ENCODE data around the gene MAN1C1.

The MAN1C1 gene

DNA sequence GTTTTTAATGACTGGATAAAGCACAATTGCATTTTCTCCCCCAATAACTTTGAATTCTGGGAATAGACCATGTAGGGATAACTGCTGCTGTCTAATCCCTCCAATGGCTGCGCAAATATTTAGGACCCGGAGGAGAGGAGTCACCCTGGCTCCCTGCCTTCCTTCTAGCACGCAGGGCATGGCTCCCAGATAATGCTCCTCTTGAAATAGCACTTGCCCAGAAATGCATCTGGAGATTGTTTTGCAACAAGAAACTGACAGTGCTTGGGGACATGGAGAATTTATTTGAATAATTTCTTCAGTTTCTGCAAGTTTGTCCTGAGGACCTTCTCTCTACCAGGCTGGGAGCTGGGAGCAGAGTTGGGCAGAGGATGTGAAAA is 83.5 kb downstream of the MAN1C1 start:
- DNase-seq: no peak

DNA sequence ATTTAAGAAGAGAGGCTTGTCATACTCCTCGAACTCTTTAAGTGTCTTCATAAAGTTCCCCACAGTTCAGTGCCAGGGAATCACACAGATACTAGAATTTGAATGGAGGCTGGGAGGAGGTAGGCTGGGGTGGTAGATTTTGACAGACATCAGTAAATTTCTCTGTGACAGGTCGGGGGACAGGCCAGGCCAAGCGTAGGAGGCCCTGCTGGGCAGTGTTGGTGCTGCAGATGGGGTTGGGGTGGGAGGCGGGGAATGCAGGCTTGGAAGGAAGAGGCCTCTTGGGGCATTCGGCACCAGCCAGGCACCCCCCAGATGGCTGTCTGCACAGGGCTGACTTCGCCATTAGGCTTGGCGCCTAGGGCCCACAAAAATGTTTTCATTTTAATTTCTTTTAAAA is 84.0 kb downstream of the MAN1C1 start:
- no peak for DNase-seq

DNA sequence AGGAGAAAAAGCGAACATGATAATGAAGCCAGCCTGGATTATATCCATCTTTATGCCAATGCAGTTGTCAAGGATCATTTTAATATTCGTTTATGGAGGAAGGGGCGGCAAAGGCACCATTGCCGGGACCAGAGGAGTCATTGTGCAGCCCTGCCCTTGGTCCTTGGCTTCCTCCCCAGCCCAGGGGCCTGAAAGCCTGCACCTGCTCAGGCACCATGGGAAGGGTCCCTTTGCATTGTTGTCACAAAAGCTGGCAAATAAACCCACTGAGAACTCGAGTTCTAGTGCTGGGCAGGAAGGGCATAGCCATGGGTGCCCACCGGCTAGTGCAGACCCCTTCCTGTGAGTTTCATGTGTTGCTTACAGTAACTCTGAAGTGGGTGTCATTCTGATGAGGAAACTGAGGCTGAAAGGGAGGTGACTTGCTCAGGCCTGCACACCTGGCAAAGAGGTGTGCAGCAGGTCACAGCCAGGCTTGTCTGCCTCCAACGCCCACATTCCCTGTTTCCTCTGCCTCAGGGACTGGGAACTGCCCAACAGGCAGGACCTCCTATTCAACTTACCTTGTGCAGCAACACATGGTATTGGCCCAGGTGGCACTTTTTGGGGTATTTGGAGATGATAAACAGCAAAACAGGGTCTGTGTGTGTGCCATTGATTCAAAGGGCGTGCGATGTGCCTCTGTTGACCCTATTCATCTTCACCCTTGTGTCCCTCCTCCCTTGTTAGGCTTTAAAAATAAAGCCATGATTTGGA is 84.6 kb downstream of the MAN1C1 start:
- no peak for DNase-seq

DNA sequence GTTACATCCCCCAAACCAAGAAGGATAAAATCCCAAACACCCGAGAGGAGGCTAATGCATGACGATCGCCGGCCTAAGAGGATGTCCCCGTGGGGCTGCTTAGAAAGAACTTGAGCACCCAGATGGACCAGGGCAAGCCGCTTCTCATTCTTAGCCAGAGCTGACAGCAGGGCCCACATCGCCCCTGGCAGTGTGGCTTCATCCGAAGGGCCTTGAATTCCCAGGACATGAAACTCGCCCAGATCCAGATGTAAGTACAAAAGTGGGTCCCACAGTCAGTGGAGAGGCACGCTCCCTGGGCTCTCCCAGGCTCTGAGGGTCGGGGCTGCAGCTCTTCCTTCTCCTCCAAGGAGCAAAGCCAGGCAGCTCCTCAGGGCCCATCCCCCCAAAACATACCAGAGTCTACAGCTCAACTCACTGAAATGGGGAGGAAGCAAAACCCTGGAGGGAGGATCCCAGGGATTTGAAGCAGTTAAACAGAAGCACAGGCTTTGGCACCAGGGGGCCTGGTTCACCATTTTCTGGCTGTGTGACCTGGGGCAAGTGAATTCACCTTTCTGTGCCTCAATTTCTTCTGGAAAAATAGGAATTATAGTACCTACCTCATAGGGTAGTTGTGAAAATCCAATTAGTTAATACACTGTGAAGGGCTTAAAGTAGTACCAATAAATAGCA is 85.6 kb downstream of the MAN1C1 start:
- DNase-seq: no peak

DNA sequence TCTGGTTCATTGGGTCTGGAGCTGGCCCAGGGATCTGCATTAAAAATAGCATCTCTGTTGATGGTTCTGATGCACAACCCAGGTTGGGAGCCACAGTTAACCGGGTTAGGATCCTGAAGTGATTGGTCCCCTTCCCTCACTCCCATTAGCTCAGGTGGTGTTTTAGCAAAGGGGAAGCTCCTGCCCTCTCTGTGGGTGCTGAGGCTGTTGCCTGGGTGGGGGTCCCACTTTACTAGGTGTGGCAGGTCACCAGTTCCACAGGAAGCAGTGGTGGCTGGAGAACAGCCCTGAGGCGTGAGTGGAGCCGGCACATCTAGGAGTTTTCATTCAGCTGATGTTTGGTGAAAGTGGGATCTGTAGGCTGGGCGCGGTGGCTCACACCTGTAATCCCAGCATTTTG is 86.5 kb downstream of the MAN1C1 start:
- DNase-seq: no peak

DNA sequence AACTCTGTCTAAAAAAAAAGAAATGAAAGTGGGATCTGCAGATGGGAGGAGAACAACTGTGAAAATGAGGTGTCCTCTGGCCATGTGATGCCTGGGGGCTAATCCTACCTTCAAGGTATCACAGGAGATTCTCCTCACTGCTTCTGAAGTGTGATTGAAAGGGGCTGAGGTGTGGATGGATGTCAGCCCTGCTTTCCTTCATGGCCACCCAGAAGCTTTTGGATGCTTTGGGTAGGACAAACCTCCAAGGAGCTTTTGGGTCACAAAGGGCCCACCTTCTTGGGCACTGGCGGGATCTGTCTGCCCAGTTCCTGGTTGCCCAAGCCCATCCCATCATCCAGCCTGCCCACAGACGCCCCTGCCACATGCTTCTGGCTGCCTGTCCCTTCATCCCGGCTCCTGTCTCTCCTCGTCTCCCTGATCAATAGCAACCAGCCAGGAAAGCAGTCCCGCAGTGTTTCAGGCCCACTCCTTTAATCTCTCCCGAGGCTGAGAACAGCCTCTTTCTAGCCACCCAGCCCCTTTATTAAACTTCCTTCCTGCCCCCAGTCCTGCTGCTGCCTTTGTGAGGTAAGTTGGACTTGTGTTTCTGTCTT is 87.2 kb downstream of the MAN1C1 start:
- no peak for DNase-seq

DNA sequence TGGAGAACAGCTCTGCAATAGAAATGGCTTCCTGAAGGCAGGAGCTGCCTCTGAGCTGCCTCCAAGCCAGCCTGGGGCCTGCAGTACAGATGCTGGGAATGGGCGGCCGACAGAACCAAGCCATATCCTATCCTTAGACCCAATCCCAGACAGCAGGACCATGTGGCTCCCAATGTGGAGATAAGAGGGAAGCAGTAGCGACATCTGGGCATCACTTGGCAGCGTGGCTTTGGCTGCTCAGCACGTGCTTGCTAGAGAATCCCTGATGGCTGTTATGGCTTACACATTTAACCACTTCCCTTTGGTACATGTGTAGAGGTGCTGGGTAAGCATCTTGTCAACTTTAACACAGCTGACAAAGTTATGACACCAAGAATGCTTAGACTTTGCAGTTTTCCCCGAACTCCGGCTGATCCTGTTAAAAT is 87.7 kb downstream of the MAN1C1 start:
- DNase-seq: no peak

DNA sequence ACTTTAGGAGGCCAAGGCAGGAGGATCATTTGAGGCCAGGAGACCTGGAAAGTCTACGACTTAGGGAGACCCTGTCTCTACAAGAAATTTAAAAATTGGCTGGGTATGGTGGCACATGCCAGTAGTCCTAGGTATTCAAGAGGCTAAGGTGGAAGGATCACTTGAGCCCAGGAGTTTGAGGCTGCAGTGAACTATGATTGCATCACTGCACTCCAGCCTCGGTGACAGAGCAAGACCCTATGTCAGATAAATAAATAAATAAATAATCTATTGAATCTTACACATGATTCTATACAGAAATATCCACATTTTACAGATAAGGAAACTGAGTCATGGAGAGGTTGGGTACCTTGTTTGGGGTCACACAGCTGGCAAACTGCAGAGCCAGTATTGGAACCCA is 89.1 kb downstream of the MAN1C1 start:
- DNase-seq: no peak

DNA sequence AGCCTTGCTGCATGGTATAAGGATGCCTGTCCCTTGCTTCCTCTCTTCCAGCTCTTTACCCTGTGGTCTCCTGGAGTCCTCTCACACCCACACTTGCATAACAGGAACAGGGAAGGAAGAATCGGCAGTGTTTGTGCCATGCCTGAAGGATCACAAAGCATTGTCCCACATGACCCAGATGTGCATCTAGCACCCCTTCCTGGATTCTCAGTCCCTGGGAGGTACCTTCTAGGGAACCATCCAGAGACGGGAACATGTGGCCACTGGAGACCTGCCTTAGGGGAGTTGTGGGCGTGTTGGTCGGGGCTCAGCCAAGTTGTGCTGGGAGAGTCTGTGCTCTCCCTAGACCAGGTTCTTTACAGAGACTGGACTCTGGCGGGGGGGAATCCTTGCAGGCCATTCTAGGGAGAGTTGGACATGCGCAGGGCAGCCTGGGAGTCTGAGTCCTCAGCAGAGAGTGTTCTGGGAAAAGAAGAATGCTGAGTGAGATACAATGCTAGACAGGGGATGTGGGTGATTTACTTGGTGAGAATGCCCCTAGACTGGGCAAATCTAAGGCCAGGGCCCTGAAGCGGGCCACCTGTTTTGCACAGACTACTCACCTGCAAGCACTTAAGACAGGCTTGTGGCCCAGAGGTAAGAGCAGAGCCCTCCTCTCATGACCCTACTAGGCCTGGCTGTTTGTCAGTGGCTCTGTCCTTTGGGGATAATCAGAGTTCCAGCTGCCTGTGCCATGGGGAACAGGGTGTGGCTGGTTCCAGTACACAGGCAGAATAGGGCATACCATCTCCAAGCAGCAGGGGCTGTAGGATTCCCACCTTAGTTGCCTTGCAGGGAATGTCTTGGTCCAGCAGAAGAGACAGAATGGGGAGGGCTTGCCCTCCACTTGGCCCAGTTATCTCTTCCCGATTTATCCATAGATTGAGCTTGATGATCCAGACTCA is 89.8 kb downstream of the MAN1C1 start:
- DNase-seq: no peak

DNA sequence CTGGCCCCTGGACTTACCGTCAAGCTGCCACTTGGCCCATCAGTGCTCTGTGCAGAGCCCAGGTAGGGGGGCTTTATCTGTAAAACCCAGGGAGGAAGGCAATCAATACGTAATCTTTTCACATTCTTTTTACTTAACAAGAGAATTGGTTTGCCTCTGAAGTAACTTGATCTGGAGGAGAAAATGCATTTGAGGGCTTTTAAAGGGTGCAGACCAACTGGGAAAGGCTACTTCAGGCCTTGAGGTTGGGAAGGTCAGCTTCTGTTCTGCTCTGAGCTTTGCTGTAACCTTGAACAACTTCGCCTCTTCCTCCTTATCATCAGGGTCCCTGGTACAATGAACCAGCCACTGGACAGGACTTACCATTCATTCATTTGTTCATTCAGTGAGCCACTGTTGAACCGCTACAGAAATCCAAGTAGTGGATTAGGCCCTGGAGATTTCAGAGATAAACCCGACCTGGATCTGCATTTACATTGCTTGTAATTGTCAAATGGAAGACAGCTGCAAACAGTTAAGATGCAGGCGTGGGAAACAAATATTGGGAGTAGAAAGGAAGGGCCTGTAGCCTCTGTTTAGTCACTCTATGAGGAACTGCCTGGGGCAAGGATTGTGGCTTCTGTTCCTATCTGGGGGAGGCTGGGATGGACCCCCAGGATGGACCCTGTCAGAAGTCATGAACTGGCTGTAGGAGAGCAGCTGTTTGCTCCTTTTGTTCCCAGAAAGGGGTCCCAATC is 90.9 kb downstream of the MAN1C1 start:
- no peak for DNase-seq

DNA sequence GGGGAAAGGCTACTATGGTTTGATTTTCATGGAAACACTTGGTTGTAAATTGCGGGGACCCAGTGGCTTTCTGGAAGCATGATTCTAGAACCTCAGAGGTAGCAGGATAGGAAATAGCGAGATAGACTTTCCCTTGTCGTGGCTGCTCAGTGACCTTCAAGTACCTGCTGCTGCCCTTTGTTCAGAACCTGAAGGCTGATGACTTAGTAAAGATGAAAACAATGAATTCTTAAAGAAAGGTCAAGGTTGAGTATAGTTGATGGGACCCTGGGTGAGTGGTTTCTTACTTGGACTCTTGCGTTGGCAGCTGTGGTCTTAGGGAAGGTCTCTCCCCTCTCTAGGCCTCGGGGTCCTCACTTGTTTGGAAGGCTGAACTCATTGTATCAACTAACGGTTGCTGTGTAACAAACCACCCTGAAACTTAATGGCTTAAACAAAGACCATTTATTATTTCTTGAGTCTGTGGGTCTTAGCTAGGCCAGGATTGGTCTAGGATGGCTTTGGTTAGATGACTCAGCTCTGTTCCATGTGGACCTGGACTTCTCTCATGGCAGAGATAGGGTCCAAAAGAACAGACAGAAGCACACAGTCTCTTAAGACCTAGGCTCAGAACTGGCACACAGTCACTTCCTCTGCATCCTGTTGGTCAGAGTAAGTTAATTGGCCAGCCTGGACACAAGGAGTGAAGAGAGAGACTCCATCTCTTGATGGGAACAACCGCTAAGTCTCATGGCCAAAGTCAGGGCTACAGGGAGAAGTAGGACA is 94.2 kb downstream of the MAN1C1 start:
- DNase-seq: no peak

DNA sequence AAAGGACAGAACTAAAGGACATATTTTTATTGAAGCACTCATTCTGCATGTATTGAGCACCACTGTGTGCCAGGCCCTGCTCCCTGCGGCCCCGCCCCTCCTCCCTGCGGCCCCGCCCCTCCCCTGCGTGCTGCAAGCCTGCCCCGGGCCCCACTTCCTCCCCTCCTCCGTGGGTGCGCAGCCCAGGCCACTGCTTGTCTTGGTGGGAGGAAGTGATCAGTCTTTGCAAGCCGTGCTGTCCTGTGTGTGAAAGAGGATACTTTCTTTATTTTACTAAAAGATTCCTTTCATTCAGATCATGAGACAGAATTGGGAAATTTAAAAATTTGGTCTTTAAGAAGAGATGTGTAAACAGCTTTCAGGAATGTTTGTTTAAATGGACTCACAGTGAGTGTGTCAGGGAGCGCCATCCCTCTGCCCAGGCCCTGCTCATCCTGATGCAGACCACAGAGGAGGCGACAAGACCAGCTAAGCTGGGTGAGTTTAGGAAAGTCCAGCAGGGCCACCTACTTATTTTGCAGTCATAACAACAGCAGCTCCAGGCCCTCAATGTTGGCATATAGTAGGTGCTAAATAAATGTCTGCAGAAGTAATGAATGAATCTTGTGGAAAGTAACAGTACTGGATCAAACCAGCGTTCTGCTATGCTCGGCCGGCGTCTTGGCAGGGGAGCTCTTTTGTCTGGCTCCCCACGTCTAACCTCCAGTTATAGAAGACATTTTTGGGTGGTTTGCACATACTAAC is 95.1 kb downstream of the MAN1C1 start:
- peak; percentile 46 for DNase-seq

DNA sequence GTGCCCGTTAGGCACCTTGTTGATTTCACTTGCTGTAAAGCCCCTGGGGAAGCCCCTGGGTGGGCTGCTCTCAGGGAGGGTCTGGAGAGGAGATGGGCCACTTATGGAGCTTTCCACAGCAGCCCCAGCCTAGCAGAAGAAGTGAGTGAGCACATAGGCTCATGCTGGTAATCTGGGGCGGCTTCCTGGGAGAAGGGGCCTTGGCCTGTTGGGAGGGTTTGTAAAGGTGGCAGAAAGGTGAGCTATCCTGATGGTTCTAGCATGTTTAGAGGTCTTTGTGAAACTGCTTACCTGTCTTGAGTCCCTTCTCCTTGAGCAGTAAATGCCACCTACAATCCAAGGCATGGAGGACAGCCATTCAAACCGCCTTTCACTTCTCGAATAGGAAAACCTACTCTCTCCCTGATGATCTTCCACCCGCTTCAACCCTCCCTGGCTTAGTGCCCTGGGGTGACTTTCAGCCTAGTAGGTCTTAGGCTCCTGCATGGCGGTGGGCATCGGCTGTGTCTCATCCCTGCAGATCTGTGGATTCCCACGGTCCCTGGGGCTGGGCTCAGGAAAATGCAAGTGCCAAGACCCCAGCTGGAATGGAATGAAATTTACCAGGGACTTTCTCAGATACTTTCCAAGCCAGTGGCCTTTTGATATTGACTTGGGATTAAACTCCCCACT is 95.8 kb downstream of the MAN1C1 start:
- no peak for DNase-seq

DNA sequence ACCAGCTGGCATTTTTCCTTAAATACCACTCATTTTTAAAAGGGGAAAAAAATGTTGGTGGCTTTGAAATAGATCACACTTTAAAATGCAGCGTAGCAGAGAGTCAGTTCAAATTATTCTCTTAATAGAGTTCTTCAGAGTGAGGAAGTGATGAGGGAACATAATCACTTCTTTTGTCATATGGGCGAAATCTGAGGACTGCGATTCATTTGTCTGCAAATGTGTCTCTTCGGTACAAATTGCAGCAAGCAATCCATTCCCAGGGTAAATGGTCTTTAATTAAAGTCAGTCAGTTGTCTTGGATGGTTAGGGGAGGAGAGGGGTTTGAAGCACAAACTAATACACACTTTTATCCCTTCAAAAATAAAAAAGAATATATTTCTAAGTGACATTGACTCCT is 97.4 kb downstream of the MAN1C1 start:
- no peak for DNase-seq

DNA sequence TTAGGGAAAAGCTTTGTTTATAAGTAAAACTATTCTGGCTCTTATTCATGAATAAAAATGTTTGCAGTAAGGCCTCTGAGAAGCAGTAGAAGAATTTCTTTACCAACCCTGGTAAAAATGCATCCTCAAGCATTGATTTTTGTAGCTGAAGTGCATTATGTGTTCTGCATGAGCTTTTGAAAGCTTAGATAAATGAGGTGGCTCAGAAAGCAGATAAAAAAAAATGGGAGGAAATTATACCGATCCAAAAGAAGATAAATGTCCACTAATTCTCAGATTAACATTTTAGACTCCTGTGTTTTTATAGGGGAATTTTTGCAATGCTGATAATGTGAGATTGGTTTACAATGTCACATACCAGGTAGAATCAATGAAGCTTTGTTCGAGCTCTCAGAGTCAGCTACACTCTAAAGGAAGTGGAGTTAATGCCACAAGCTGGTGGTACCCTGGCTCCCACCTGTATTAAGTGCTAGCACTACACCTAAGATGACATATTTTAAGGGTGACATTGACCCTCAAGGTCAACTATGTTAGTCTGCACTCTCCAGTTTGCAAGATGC is 97.9 kb downstream of the MAN1C1 start:
- no peak for DNase-seq

DNA sequence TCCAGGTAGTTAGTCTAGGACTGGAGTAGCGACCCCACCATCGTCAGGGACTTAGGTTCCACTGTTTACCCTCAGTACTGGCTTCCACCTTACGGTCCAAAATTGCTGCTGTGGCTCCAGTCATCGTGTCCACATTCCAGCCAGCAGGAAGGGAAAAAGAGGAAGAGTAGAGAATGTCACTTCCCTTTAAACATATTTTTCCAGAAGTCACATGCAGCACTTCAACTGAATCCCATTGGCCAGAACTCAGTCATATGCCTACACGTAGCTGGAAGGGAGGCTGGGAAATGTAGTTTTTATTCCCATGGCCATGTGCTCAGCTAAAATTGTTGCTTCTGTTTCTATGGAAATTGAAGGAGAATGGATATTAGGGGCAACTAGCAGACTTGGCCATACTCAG is 99.3 kb downstream of the MAN1C1 start:
- no peak for DNase-seq

DNA sequence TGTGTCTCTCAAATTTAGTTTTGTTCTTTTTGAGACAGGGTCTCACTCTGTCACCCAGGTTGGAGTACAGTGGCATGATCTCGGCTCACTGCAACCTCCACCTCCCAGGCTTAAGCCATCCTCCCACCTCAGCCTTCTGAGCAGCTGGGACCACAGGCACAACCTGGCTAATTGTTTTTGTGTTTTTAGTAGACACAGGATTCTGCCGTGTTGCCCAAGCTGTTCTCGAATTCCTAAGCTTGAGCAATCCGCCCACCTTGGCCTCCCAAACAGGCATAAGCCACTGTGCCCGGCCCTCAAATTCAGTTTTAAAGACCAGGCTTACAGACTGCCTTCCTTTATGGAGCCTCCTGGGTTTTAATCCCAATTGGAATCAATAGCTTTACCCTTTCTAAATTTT is 99.7 kb downstream of the MAN1C1 start:
- no peak for DNase-seq

DNA sequence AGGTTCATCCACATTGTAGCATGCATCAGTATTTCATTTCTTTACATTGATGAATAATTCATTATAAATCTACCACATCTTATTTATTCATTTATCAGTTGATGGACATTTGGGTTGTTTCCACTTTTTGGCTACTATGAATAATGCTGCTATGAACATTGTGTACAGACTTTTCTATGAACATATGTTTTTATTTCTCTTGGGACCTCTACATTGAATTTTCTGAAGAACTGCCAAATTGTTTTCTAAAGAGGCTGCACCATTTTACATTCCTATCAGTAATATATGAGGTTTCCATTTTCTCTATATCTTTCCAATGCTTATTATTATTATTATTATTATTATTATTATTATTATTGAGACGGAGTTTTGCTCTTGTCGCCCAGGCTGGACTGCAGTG is 102.1 kb downstream of the MAN1C1 start:
- no peak for DNase-seq

DNA sequence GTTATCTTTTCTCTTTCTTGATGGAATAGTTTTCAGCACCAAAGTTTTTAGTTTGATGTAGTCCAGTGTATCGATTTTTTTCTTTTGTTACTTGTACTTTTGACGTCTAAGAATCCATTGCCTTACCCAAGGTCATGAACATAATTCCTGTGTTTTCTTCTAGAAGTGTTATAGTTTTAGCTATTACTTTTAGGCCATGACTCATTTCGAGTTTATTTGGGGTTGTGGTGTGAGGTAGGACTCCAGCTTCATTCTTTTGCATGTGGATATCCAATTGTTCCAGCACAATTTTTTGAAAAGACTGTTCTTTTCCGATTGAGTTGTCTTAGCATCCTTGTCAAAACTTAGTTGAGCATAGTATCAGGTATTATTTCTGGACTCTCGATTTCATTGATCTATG is 104.0 kb downstream of the MAN1C1 start:
- no peak for DNase-seq

DNA sequence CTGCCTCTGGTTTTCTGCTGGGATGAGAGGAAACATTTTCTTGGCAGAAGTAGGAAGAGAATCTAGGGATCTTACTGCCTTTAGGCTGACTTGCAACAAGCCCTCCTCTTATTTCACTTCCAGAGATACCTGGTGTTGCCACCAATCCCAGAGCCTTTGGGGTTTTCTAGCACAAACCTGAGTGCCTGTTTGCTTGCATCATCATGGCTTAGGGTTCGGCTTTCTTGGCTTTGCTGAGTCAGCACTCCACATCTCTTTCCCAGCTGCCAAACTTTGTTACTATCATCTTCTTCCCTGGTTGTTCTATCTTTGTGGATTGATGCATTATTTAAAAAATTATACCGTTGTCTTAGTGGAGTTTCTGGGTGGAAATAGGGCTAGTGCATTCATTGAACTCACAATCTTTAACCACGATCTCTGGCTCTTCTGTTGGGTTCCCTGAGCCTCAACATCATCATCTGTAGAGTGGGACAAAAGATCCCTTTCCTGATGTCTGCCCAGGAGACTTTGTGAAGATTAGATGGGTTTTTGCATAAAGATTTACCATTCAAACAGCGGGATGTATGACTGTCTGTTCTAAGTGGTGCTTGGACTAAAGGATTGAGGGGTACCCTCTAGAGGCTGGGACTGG is 106.8 kb downstream of the MAN1C1 start:
- no peak for DNase-seq

Data from activated CD8-positive, alpha-beta memory T cell treated with anti-CD3 and anti-CD28 coated beads, Interleukin-2, amount 50 U/mL, for 4 hours (primary cell).